HG03045 (cell line): ENCODE data around the gene EXD2.

Experiments used
- ATAC-seq: cut with Tn5 transposase; IDR thresholded peaks from one replicate; pipeline ENCODE4 v1.9.1; 2021; ENCODE audit warnings: mild to moderate bottlenecking, moderate library complexity; ENCODE audit not compliant: unreplicated experiment

Gene EXD2

GRCh38 chr14:69246331-69246730 is 55.0 kb downstream of the EXD2 start:
- no peak for ATAC-seq

GRCh38 chr14:69247676-69248440 is 56.6 kb downstream of the EXD2 start:
- no peak for ATAC-seq

GRCh38 chr14:69249603-69250002 is 58.3 kb downstream of the EXD2 start:
- no peak for ATAC-seq

GRCh38 chr14:69252851-69253250 is 61.6 kb downstream of the EXD2 start:
- no peak for ATAC-seq

- no peak for ATAC-seq
These were observed 67.8 kb downstream of the EXD2 start for GRCh38 chr14:69259168-69259526.

- ATAC-seq: no peak
These were observed 68.4 kb downstream of the EXD2 start, which contains the start of gene GALNT16 for GRCh38 chr14:69259527-69260189. TSS of gene GALNT16 (plus strand) at chr14:69260158. CDS start at chr14:69260291, 133 bp downstream.

GRCh38 chr14:69260190-69260860 is 69.0 kb downstream of the EXD2 start:
- no peak for ATAC-seq

GRCh38 chr14:69260861-69261564 is 69.7 kb downstream of the EXD2 start:
- ATAC-seq: no peak

- ATAC-seq: no peak
These were observed 70.5 kb downstream of the EXD2 start for GRCh38 chr14:69261761-69262331.

- ATAC-seq: no peak
These were observed 71.2 kb downstream of the EXD2 start for GRCh38 chr14:69262516-69262915.

GRCh38 chr14:69263364-69263763 is 72.1 kb downstream of the EXD2 start:
- ATAC-seq: no peak

GRCh38 chr14:69263771-69264170 is 72.5 kb downstream of the EXD2 start:
- ATAC-seq: no peak

GRCh38 chr14:69266572-69267345 is 75.5 kb downstream of the EXD2 start:
- no peak for ATAC-seq

- no peak for ATAC-seq
These were observed 76.2 kb downstream of the EXD2 start for GRCh38 chr14:69267492-69267891.

GRCh38 chr14:69268223-69268622 is 76.9 kb downstream of the EXD2 start:
- ATAC-seq: no peak

- no peak for ATAC-seq
These were observed 77.5 kb downstream of the EXD2 start for GRCh38 chr14:69268763-69269162.

- ATAC-seq: no peak
These were observed 78.1 kb downstream of the EXD2 start for GRCh38 chr14:69269381-69269780.

GRCh38 chr14:69270097-69270496 is 78.8 kb downstream of the EXD2 start:
- ATAC-seq: no peak

GRCh38 chr14:69270795-69271708 is 79.8 kb downstream of the EXD2 start:
- ATAC-seq: no peak
